K562 (cell line): ENCODE data around the gene OSBPL7.

Experiments
- DACH1 ChIP-seq: fragments of 450-650 bp; IDR thresholded peaks from 2 replicates; pipeline ENCODE4 v1.6.1; 2018; ENCODE audit not compliant: partially characterized antibody
- FOXA3 ChIP-seq, 2 experiments: fragments of 450-650 bp in 1 of 2; sonication (generic) in 1 of 2; formaldehyde crosslinking; IDR thresholded peaks in 1 of 2; conservative IDR thresholded peaks in 1 of 2; 2 replicates each; pipeline versions ENCODE4 v1.4.0 to v1.8.0; 2020 to 2022; ENCODE audit warnings: mild to moderate bottlenecking in 2 of 2, missing genetic modification reagents in 1 of 2
- TF ChIP-seq, protein P1 (sequence below): sonication (generic); formaldehyde crosslinking; IDR thresholded peaks from 2 replicates; pipeline ENCODE4 v1.8.0; 2022; ENCODE audit warnings: missing genetic modification reagents, mild to moderate bottlenecking, borderline replicate concordance

DNA sequence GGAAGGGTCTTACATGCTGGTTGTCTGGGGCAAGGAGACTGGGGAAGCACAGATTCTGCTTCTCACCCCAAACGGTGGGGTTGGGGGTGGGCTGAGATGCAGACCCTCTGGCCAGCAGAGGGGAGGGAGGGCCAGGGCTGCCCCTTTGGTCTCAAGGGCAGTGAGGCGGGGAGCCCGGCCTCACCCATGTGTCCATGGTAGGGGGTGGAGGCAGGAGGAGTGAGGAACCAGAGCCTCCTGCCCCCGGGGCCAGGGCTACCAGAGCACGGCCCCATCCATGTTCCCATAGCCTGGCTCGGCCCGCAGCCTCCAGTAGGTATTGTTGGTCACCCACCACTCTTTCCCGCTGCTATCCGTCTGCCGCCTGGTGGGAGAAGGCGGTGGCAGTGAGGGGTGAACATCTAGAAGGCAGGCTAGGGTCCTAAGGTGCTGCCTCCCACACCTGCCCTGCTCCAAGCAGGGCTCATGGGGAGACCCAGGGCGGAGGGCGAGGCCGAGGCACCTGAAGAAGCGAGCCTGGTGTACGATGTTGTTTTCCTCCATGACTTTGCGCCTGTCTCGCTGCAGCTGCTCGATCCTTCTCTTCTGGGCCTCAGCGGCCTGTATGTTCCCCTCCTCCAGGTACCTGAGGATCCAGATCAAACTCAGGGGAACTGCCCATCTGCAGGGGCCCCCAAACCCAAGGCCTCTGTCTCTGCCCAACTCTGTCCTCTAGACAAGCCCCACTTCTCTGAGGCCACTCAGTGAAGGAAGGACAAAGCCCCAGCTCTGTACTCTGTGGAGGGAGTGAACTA is 13.4 kb downstream of the OSBPL7 start:
- TF ChIP-seq FOXA3 (CRISPR knock-in tag; conservative IDR thresholded peaks at IDR 0.05 in 1 of 2, IDR thresholded peaks at IDR 0.05 in 1 of 2) (no peak), DACH1 (no peak)
- TF ChIP-seq, protein P1, sequence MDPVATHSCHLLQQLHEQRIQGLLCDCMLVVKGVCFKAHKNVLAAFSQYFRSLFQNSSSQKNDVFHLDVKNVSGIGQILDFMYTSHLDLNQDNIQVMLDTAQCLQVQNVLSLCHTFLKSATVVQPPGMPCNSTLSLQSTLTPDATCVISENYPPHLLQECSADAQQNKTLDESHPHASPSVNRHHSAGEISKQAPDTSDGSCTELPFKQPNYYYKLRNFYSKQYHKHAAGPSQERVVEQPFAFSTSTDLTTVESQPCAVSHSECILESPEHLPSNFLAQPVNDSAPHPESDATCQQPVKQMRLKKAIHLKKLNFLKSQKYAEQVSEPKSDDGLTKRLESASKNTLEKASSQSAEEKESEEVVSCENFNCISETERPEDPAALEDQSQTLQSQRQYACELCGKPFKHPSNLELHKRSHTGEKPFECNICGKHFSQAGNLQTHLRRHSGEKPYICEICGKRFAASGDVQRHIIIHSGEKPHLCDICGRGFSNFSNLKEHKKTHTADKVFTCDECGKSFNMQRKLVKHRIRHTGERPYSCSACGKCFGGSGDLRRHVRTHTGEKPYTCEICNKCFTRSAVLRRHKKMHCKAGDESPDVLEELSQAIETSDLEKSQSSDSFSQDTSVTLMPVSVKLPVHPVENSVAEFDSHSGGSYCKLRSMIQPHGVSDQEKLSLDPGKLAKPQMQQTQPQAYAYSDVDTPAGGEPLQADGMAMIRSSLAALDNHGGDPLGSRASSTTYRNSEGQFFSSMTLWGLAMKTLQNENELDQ: no peak
